8988T (cell line): ENCODE data around the gene SMIM24.
A peak's percentile ranks its signal among the peaks of the same experiment; 100 is the strongest.

Experiments used
- DNase-seq: peaks from one replicate; pipeline ENCODE4 v3.0.0; 2011

SMIM24 gene

GRCh38 chr19:3496392-3497273 is 16.3 kb upstream of the SMIM24 start:
- no peak for DNase-seq

- DNase-seq = no peak
These were observed 14.2 kb upstream of the SMIM24 start for GRCh38 chr19:3494559-3494958.

- peak; percentile 97 for DNase-seq
These were observed 13.7 kb upstream of the SMIM24 start for GRCh38 chr19:3494051-3494450.

GRCh38 chr19:3493651-3494050 is 13.3 kb upstream of the SMIM24 start:
- DNase-seq = no peak

- DNase-seq = no peak
These were observed 12.6 kb upstream of the SMIM24 start for GRCh38 chr19:3492919-3493318.

GRCh38 chr19:3492131-3492839 is 12.0 kb upstream of the SMIM24 start:
- DNase-seq = no peak

GRCh38 chr19:3491396-3492119 is 11.2 kb upstream of the SMIM24 start:
- DNase-seq = no peak

- DNase-seq = no peak
These were observed 2.9 kb upstream of the SMIM24 start, which contains the start of gene SMIM44 for GRCh38 chr19:3483226-3483628. Gene SMIM44 (minus strand): TSS chr19:3483441. CDS start chr19:3483403, 38 bp downstream.

GRCh38 chr19:3482507-3483225 is 2.3 kb upstream of the SMIM24 start:
- no peak for DNase-seq

GRCh38 chr19:3481241-3482090 is 1.1 kb upstream of the SMIM24 start:
- no peak for DNase-seq

GRCh38 chr19:3479834-3480215 is 500 bp downstream of the SMIM24 start:
- DNase-seq = peak; percentile 36

- DNase-seq = peak; percentile 19
These were observed 1.0 kb downstream of the SMIM24 start for GRCh38 chr19:3479177-3479833.

- DNase-seq = no peak
These were observed 1.7 kb downstream of the SMIM24 start for GRCh38 chr19:3478409-3479176.

GRCh38 chr19:3477951-3478350 is 2.4 kb downstream of the SMIM24 start:
- peak; percentile 4 for DNase-seq

- DNase-seq = no peak
These were observed 2.8 kb downstream of the SMIM24 start for GRCh38 chr19:3477506-3477905.

- DNase-seq = no peak
These were observed 3.5 kb downstream of the SMIM24 start for GRCh38 chr19:3476830-3477229.

GRCh38 chr19:3475449-3475848 is 4.9 kb downstream of the SMIM24 start:
- DNase-seq = no peak

GRCh38 chr19:3474614-3475013 is 5.7 kb downstream of the SMIM24 start:
- DNase-seq = no peak

GRCh38 chr19:3474010-3474409 is 6.3 kb downstream of the SMIM24 start:
- no peak for DNase-seq

- DNase-seq = no peak
These were observed 8.2 kb downstream of the SMIM24 start for GRCh38 chr19:3471954-3472655.
